GM23338 (cell line): ENCODE measurements around the gene RPUSD1. TPM values are rescaled to one million over a fixed set of nuclear protein-coding genes. Genes with fewer than 3 reads are reported as not detected.

ENCODE experiments used
- ATAC-seq: fragments of 200-7000 bp; cut with Tn5 transposase; 3 replicates; pipeline ENCODE4 v1.9.1; 2020
- DNase-seq: peaks from one replicate; pipeline ENCODE4 v3.0.0-alpha.2; 2015; ENCODE audit warnings: low spot score
- H2AFZ ChIP-seq: fragments of 200-600 bp; sonication (generic); 2 replicates; pipeline ENCODE4 v1.8.0; 2016; ENCODE audit warnings: antibody characterized with exemption, mild to moderate bottlenecking, moderate library complexity
- H3F3A ChIP-seq: fragments of 200-600 bp; sonication (generic); replicated peaks from 2 replicates; pipeline ENCODE4 v1.8.0; 2017; ENCODE audit warnings: antibody characterized with exemption, mixed run types, low read depth
- H3K27ac ChIP-seq: fragments of 200-600 bp; sonication (generic); 2 replicates; pipeline ENCODE4 v1.6.1; 2016; ENCODE audit warnings: low read depth
- H3K27me3 ChIP-seq: fragments of 200-600 bp; sonication (generic); 2 replicates; pipeline ENCODE4 v1.8.0; 2016; ENCODE audit warnings: mild to moderate bottlenecking, mixed run types, moderate library complexity; ENCODE audit not compliant: insufficient read depth
- H3K36me3 ChIP-seq: fragments of 200-600 bp; sonication (generic); 2 replicates; pipeline ENCODE4 v1.8.0; 2016; ENCODE audit warnings: mild to moderate bottlenecking; ENCODE audit not compliant: insufficient read depth
- H3K4me1 ChIP-seq: fragments of 200-600 bp; sonication (generic); 2 replicates; pipeline ENCODE4 v1.8.0; 2016; ENCODE audit warnings: mild to moderate bottlenecking, moderate library complexity; ENCODE audit not compliant: insufficient read depth
- H3K4me2 ChIP-seq: fragments of 200-600 bp; sonication (generic); 2 replicates; pipeline ENCODE4 v1.7.1; 2017; ENCODE audit warnings: mixed run types
- H3K4me3 ChIP-seq: fragments of 200-600 bp; sonication (generic); 2 replicates; pipeline ENCODE4 v1.6.1; 2016; ENCODE audit warnings: mixed run types
- H3K79me2 ChIP-seq: fragments of 200-600 bp; sonication (generic); replicated peaks from 2 replicates; pipeline ENCODE4 v1.8.0; 2017; ENCODE audit warnings: mild to moderate bottlenecking; ENCODE audit not compliant: insufficient read depth
- H3K9me2 ChIP-seq: fragments of 200-600 bp; sonication (generic); 2 replicates; pipeline ENCODE4 v1.8.0; 2017; ENCODE audit not compliant: insufficient read depth
- H4K20me1 ChIP-seq: fragments of 200-600 bp; sonication (generic); replicated peaks from 2 replicates; pipeline ENCODE4 v1.8.0; 2017; ENCODE audit warnings: mild to moderate bottlenecking; ENCODE audit not compliant: insufficient read depth
- H3K27ac Mint-ChIP-seq: 2 replicates; pipeline ENCODE4 v1.8.0; 2020; ENCODE audit warnings: inconsistent platforms, mild to moderate bottlenecking, moderate library complexity, mixed read lengths
- H3K27me3 Mint-ChIP-seq: 3 replicates; pipeline ENCODE4 v1.8.0; 2022; ENCODE audit warnings: low read depth, mild to moderate bottlenecking, moderate library complexity, mixed read lengths, inconsistent platforms; ENCODE audit not compliant: insufficient read depth, poor library complexity
- H3K36me3 Mint-ChIP-seq: 3 replicates; pipeline ENCODE4 v1.8.0; 2021; ENCODE audit warnings: low read depth, mild to moderate bottlenecking, inconsistent platforms, moderate library complexity, mixed read lengths
- H3K4me1 Mint-ChIP-seq: 3 replicates; pipeline ENCODE4 v1.8.0; 2020; ENCODE audit warnings: mild to moderate bottlenecking, inconsistent platforms, mixed read lengths
- H3K4me3 Mint-ChIP-seq: 3 replicates; pipeline ENCODE4 v1.8.0; 2021; ENCODE audit warnings: moderate library complexity, mild to moderate bottlenecking, inconsistent platforms, mixed read lengths
- H3K9me3 Mint-ChIP-seq: 3 replicates; pipeline ENCODE4 v1.8.0; 2020; ENCODE audit warnings: moderate library complexity, mild to moderate bottlenecking, inconsistent platforms, mixed read lengths
- CREB1 ChIP-seq: fragments of 250-450 bp; sonication (Bioruptor Pico); IDR thresholded peaks from 2 replicates; pipeline ENCODE4 v1.5.0; 2020; ENCODE audit warnings: low read depth, mild to moderate bottlenecking, moderate library complexity
- EZH2 ChIP-seq: fragments of 200-600 bp; sonication (generic); IDR thresholded peaks from one replicate; pipeline ENCODE4 v1.8.0; 2017; ENCODE audit warnings: antibody characterized with exemption, mild to moderate bottlenecking, low read depth; ENCODE audit not compliant: unreplicated experiment
- EZH2phosphoT487 ChIP-seq: fragments of 200-600 bp; sonication (generic); IDR thresholded peaks from one replicate; pipeline ENCODE4 v1.8.1; 2018; ENCODE audit warnings: antibody characterized with exemption; ENCODE audit not compliant: unreplicated experiment
- JUNB ChIP-seq: IDR thresholded peaks from one replicate; pipeline ENCODE4 v1.6.1; 2016; ENCODE audit warnings: antibody characterized with exemption; ENCODE audit not compliant: unreplicated experiment
- NANOG ChIP-seq: IDR thresholded peaks from 2 replicates; pipeline ENCODE4 v1.6.1; 2016; ENCODE audit warnings: antibody characterized with exemption, borderline replicate concordance
- POLR2AphosphoS5 ChIP-seq: IDR thresholded peaks from 2 replicates; pipeline ENCODE4 v1.6.1; 2016; ENCODE audit warnings: antibody characterized with exemption, low read depth
- STAT1 ChIP-seq: IDR thresholded peaks from one replicate; pipeline ENCODE4 v1.6.1; 2016; ENCODE audit warnings: antibody characterized with exemption; ENCODE audit not compliant: unreplicated experiment
- ZNF114 ChIP-seq: fragments of 250-450 bp; sonication (Bioruptor Pico); IDR thresholded peaks from 2 replicates; pipeline ENCODE4 v1.5.0; 2020; ENCODE audit warnings: mild to moderate bottlenecking, moderate library complexity
- polyA plus RNA-seq: library from polyadenylated mRNA; unstranded; fragments of >200 nt; fragmentation: Nextera tagmentation; extraction: Ambion mirVana; gene quantifications from 2 replicates; pipeline ENCODE4 v1.2.1, GENCODE V29; 2016
- total RNA-seq: library from RNA; depleted of rRNA; stranded (reverse); fragments of >200 nt; shearing (Covaris generic); gene quantifications from 2 replicates; pipeline ENCODE4 v1.2.3, GENCODE V29; 2014
- TF ChIP-seq, protein P1 (sequence below): IDR thresholded peaks from 2 replicates; pipeline ENCODE4 v1.6.1; 2016; ENCODE audit warnings: antibody characterized with exemption
- TF ChIP-seq, protein P2 (sequence below): IDR thresholded peaks from one replicate; pipeline ENCODE4 v1.6.1; 2018; ENCODE audit warnings: antibody characterized with exemption; ENCODE audit not compliant: unreplicated experiment

RPUSD1 gene
- total and polyA plus RNA-seq, 2 experiments from 2014 or later: 19.1 to 79.5 TPM

DNA sequence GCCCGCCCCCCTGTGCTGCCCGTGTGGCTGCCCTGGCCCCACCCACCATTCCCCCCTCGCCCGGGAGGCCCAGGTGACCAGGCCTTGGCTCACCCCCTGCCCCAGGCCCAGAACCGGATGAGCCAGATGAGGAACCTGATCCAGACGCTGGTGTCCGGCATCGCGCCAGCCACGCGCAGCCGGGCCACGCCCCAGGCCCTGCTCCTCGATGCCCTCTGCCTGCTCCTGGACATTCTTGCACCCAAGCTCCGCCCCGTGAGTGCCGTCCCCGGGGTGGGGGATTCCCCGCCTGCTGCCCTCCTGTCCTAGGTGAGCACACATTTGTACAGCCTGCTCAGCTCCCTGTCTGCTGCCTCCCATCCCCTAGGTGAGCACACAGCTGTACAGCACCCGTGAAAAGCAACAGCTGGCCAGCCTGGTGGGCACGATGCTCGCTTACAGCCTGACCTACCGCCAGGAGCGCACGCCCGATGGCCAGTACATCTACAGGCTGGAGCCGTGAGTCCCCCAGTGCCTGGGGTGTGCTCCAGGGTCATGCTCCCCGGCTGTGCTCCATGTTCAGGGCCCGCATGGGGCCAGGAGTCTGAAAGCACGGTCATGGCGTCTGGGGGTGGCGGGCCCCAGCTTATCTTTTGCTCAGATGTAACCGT, 7.5 kb upstream of the RPUSD1 start:
- Histone ChIP-seq H3K4me2 (no peak overlapping the region), H3F3A (no peaks in the 10 kb centered on the region), H3K27ac (no peak overlapping the region), H3K36me3 (no peaks in the 10 kb centered on the region; the same call in 1 of the 2 replicates), H2AFZ (no peak overlapping the region), H3K79me2 (no peaks in the 10 kb centered on the region), H3K4me3 (no peak overlapping the region), H4K20me1 (peaks cover 9% of the 10 kb centered on the region), H3K9me2 (no peaks in the 10 kb centered on the region), H3K27me3 (peaks cover under 1% of the 10 kb centered on the region; the same call in 1 of the 2 replicates), H3K4me1 (no peaks in the 10 kb centered on the region)
- Mint-ChIP-seq H3K4me1 (no peaks in the 10 kb centered on the region), H3K27ac (no peak overlapping the region), H3K9me3 (no peaks in the 10 kb centered on the region; the same call in 1 of the 3 replicates), H3K27me3 (peaks cover 13% of the 10 kb centered on the region), H3K4me3 (no peak overlapping the region), H3K36me3 (peaks cover 34% of the 10 kb centered on the region)
- TF ChIP-seq JUNB (no peak), POLR2AphosphoS5 (no peak), NANOG (no peak), EZH2 (no peak), EZH2phosphoT487 (no peak), CREB1 (CRISPR knock-in tag) (no peak), STAT1 (no peak)
- TF ChIP-seq, protein P1, sequence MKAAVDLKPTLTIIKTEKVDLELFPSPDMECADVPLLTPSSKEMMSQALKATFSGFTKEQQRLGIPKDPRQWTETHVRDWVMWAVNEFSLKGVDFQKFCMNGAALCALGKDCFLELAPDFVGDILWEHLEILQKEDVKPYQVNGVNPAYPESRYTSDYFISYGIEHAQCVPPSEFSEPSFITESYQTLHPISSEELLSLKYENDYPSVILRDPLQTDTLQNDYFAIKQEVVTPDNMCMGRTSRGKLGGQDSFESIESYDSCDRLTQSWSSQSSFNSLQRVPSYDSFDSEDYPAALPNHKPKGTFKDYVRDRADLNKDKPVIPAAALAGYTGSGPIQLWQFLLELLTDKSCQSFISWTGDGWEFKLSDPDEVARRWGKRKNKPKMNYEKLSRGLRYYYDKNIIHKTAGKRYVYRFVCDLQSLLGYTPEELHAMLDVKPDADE: no peak
- ATAC-seq (no peak), DNase-seq (no peak)

DNA sequence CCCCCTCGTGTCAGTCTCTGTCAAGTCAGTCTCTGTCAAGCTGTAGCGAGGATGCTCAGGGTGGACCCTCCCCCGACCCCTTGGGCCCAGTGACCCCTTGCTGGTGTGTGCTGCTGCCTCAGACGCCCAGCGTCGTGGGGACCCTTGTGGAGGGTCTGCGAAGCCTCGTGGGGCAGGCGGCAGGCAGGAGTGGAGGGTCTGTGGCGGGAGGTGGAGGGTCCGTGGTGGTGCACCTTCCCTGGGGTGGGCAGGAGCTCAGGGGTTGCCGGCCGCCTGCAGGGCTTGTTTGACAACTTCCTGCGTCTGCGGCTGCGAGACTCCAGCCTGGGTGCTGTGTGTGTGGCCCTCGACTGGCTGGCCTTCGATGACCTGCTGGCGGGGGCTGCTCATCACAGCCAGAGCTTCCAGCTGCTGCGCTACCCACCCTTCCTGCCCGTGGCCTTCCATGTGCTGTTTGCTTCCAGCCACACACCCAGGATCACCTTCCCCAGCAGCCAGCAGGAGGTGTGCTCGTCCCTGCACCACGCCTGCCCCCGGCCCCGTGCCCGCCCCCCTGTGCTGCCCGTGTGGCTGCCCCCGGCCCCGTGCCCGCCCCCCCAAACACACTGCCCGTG, 6.8 kb upstream of the RPUSD1 start:
- H3K36me3 Mint-ChIP-seq: peaks cover 38% of the 10 kb centered on the region
- ATAC-seq: no peak
- H3K36me3 ChIP-seq: no peaks in the 10 kb centered on the region; the same call in 1 of the 2 replicates
- TF ChIP-seq POLR2AphosphoS5 (no peak), NANOG (no peak), EZH2 (no peak), JUNB (no peak), ZNF114 (CRISPR knock-in tag) (no peak)
- TF ChIP-seq, protein P2, sequence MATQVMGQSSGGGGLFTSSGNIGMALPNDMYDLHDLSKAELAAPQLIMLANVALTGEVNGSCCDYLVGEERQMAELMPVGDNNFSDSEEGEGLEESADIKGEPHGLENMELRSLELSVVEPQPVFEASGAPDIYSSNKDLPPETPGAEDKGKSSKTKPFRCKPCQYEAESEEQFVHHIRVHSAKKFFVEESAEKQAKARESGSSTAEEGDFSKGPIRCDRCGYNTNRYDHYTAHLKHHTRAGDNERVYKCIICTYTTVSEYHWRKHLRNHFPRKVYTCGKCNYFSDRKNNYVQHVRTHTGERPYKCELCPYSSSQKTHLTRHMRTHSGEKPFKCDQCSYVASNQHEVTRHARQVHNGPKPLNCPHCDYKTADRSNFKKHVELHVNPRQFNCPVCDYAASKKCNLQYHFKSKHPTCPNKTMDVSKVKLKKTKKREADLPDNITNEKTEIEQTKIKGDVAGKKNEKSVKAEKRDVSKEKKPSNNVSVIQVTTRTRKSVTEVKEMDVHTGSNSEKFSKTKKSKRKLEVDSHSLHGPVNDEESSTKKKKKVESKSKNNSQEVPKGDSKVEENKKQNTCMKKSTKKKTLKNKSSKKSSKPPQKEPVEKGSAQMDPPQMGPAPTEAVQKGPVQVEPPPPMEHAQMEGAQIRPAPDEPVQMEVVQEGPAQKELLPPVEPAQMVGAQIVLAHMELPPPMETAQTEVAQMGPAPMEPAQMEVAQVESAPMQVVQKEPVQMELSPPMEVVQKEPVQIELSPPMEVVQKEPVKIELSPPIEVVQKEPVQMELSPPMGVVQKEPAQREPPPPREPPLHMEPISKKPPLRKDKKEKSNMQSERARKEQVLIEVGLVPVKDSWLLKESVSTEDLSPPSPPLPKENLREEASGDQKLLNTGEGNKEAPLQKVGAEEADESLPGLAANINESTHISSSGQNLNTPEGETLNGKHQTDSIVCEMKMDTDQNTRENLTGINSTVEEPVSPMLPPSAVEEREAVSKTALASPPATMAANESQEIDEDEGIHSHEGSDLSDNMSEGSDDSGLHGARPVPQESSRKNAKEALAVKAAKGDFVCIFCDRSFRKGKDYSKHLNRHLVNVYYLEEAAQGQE: no peak

More for the DNA sequence above, 6.8 kb upstream of the RPUSD1 start:
- no peaks in the 10 kb centered on the region for H3F3A ChIP-seq
- H4K20me1 ChIP-seq: peaks cover 9% of the 10 kb centered on the region
- Mint-ChIP-seq H3K4me3 (no peak overlapping the region), H3K27ac (no peak overlapping the region), H3K9me3 (no peaks in the 10 kb centered on the region; the same call in 1 of the 3 replicates), H3K4me1 (no peaks in the 10 kb centered on the region), H3K27me3 (peaks cover 17% of the 10 kb centered on the region)
- no peaks in the 10 kb centered on the region for H3K4me1 ChIP-seq
- H3K4me3 ChIP-seq: no peak overlapping the region
- DNase-seq: no peak
- H3K27me3 ChIP-seq: no peaks in the 10 kb centered on the region
- H3K27ac ChIP-seq: no peak overlapping the region
- H3K9me2 ChIP-seq: no peaks in the 10 kb centered on the region
- H2AFZ ChIP-seq: no peak overlapping the region
- peaks cover under 1% of the 10 kb centered on the region; the same call in 1 of the 2 replicates for H3K79me2 ChIP-seq
- H3K4me2 ChIP-seq: no peak overlapping the region
